Peyer's patch (tissue), 4 donors: ENCODE measurements around the gene ZNF433.

Experiments
- CTCF ChIP-seq, 6 experiments: fragments of 450-650 bp in 4 of 6; fragments of 200-600 bp in 2 of 6; sonication (generic) in 1 of 6; IDR thresholded peaks; one replicate each; pipeline ENCODE4 v1.5.1; 2017 to 2019; ENCODE audit warnings: antibody characterized with exemption in 6 of 6, mild to moderate bottlenecking in 3 of 6, moderate library complexity in 1 of 6
- POLR2A ChIP-seq, 2 donors: fragments of 450-650 bp; IDR thresholded peaks; one replicate each; pipeline ENCODE4 v1.5.1; 2017; ENCODE audit warnings: antibody characterized with exemption in 2 of 2, mild to moderate bottlenecking in 2 of 2, moderate library complexity in 2 of 2

- TF ChIP-seq POLR2A (IDR thresholded peaks at IDR 0.05) (no peak), CTCF (IDR thresholded peaks at IDR 0.05) (no peak)
Measured at GRCh38 chr19:12052091-12052496, 16.6 kb upstream of the ZNF433 start.
